Esophagus muscularis mucosa (tissue), 4 donors: ENCODE measurements around the gene HADHA. TPM values are rescaled to one million over a fixed set of nuclear protein-coding genes. Genes with fewer than 3 reads are reported as not detected.
A peak's percentile ranks its signal among the peaks of the same experiment; 100 is the strongest.

ENCODE experiments used
- DNase-seq: peaks from one replicate; pipeline ENCODE4 v3.0.0-alpha.2; 2017; ENCODE audit errors: extremely low spot score
- H3K27ac ChIP-seq, 4 donors: fragments of 200-600 bp; sonication (generic); replicated peaks in 1 of 4; 1 replicate in 3 of 4; 2 replicates in 1 of 4; pipeline ENCODE4 v1.5.1; 2016 to 2019; ENCODE audit warnings: mild to moderate bottlenecking in 1 of 4
- H3K27me3 ChIP-seq, 4 donors: fragments of 200-600 bp; sonication (generic); one replicate each; pipeline versions ENCODE4 v1.5.1 to v1.6.0; 2016 to 2019
- H3K36me3 ChIP-seq, 4 donors: fragments of 200-600 bp; sonication (generic); one replicate each; pipeline ENCODE4 v1.5.1; 2016 to 2019
- H3K4me1 ChIP-seq, 4 donors: fragments of 200-600 bp; sonication (generic); one replicate each; pipeline ENCODE4 v1.5.1; 2016 to 2019
- H3K4me3 ChIP-seq, 4 donors: fragments of 200-600 bp; sonication (generic); 1 replicate in 2 of 4; 2 replicates in 2 of 4; pipeline ENCODE4 v1.5.1; 2016 to 2019; ENCODE audit warnings: mild to moderate bottlenecking in 4 of 4, moderate library complexity in 1 of 4
- H3K9me3 ChIP-seq, 4 donors: fragments of 200-600 bp; sonication (generic); 1 replicate in 3 of 4; 2 replicates in 1 of 4; pipeline ENCODE4 v1.5.1; 2016 to 2019
- EP300 ChIP-seq: sonication (generic); formaldehyde crosslinking; IDR thresholded peaks from one replicate; pipeline ENCODE4 v1.6.1; 2017; ENCODE audit warnings: antibody characterized with exemption
- POLR2A ChIP-seq: fragments of 450-650 bp; IDR thresholded peaks from one replicate; pipeline ENCODE4 v1.6.1; 2017; ENCODE audit warnings: antibody characterized with exemption, moderate library complexity, mild to moderate bottlenecking, low read depth
- POLR2AphosphoS5 ChIP-seq, 2 donors: sonication (generic); formaldehyde crosslinking; IDR thresholded peaks; one replicate each; pipeline ENCODE4 v1.6.1; 2017; ENCODE audit warnings: antibody characterized with exemption in 2 of 2
- WGBS: methylation state at CpG from one replicate; pipeline ENCODE4 v1.1.5; 2018; 5-methylcytosine and 5-hydroxymethylcytosine counted together
- intact Hi-C: fragments of 100-400 bp; cut with DNase I; formaldehyde crosslinking; loops from one replicate; pipeline ENCODE4 v1.15.1; 2023
- total RNA-seq, 4 donors: library from RNA; depleted of rRNA; stranded (reverse); fragments of >200 nt; gene quantifications; one replicate each; pipeline versions ENCODE4 v1.1.0 to v1.2.1, GENCODE V29; 2016
- TF ChIP-seq, protein P1 (sequence below), 3 experiments: fragments of 200-600 bp in 2 of 3; fragments of 450-650 bp in 1 of 3; sonication (generic) in 2 of 3; IDR thresholded peaks; one replicate each; pipeline ENCODE4 v1.5.1; 2017 to 2019; ENCODE audit warnings: antibody characterized with exemption in 3 of 3, mild to moderate bottlenecking in 2 of 3, moderate library complexity in 1 of 3

HADHA gene
- total RNA-seq, 4 donors from 2014 or later: 155 to 266 (median 175) TPM

DNA sequence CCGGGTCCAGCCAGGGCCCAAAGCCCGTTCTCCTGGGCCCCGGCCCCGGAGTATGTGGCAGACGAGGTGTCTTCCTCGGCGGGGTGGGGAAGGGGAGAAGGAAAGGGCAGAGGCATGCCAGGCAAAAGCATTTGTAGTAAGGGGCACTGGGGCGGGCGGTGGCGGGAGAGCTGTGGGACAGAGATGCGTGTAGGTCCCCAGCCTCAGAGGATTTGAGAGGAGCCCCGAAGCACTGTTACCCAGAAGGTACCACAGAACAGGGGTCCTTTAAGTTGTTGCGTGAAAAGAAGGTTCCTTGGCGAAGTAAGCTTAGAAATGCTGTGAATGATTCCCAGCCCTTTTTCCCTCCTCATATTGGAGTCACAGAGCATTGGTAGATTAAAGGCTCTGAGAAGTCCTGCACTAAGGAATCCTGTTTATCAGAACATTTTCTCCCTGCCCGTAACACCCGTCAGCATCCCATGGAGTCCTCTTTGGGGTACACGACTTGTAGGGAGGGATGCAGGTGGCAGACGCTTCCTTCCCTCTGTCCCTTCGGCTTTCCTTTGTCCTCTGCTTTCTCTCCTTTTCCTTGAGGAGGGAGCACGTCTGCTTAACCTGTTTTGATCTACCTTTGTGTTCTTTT lies 59.0 kb downstream of the HADHA start:
- intact Hi-C loops: no loop called here
- H3K36me3 ChIP-seq: peaks cover 0 to 14% (median 8%) of the 10 kb centered on the region in 4 donors
- peaks cover 0 to 35% (median 22%) of the 10 kb centered on the region in 4 donors for H3K4me1 ChIP-seq
- H3K9me3 ChIP-seq: no peaks in the 10 kb centered on the region
- 37% methylated on average over 20 of the region's 20 CpGs for WGBS
- peak overlapping the region; percentile 71 to 77 (median 72) for H3K4me3 ChIP-seq
- peak overlapping the region; percentile 78 to 82 (median 79) for H3K27ac ChIP-seq
- DNase-seq: no peak
- TF ChIP-seq POLR2AphosphoS5 (IDR thresholded peaks at IDR 0.05) (no peak), EP300 (no peak), POLR2A (no peak)
- TF ChIP-seq, protein P1, sequence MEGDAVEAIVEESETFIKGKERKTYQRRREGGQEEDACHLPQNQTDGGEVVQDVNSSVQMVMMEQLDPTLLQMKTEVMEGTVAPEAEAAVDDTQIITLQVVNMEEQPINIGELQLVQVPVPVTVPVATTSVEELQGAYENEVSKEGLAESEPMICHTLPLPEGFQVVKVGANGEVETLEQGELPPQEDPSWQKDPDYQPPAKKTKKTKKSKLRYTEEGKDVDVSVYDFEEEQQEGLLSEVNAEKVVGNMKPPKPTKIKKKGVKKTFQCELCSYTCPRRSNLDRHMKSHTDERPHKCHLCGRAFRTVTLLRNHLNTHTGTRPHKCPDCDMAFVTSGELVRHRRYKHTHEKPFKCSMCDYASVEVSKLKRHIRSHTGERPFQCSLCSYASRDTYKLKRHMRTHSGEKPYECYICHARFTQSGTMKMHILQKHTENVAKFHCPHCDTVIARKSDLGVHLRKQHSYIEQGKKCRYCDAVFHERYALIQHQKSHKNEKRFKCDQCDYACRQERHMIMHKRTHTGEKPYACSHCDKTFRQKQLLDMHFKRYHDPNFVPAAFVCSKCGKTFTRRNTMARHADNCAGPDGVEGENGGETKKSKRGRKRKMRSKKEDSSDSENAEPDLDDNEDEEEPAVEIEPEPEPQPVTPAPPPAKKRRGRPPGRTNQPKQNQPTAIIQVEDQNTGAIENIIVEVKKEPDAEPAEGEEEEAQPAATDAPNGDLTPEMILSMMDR (IDR thresholded peaks at IDR 0.05): no peak
- no peaks in the 10 kb centered on the region for H3K27me3 ChIP-seq

DNA sequence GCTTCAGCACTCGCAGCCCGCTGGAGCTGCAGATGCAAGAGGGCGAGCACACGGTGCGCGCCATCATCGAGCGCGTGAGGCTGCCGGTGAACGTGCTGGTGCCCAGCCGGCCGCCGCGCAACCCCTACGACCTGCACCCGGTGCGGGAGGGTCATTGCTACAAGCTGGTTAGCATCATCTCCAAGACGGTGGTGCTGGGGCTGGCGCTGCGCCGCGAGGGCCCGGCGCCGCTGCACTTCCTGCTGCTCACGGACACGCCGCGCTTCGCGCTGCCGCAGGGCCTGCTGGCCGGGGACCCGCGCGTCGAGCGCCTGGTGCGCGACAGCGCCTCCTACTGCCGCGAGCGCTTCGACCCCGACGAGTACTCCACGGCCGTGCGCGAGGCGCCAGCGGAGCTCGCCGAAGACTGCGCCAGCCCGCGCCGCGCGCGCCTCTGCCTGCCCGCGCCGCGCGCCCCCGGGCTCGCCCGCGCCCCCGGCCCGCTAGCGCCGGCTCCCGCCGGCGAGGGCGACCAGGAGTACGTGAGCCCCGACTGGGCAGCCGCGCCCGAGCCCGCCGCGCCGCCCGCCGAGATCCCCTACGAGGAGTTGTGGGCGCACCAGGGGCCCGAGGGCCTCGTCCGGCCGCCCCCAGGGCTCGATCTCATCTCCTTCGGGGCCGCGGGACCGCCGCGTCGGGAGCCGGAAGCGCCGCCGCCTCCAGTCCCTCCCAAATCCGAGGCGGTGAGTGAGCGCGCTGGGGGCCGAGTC lies 59.7 kb downstream of the HADHA start:
- Histone ChIP-seq H3K27me3 (peaks cover 0 to 5% (median 0%) of the 10 kb centered on the region in 4 donors), H3K4me1 (peaks cover under 1 to 31% (median 24%) of the 10 kb centered on the region in 4 donors), H3K4me3 (peak overlapping the region; percentile 71 to 77 (median 72)), H3K9me3 (no peaks in the 10 kb centered on the region), H3K27ac (peak overlapping the region; percentile 78 to 82 (median 79)), H3K36me3 (peaks cover 0 to 8% (median 2%) of the 10 kb centered on the region in 4 donors)
- intact Hi-C loops: no loop called here
- 0% methylated on average over 1 of the region's 114 CpGs for WGBS
- no peak for DNase-seq
- no peak for TF ChIP-seq POLR2A
- peak; percentile 17 to 46 for TF ChIP-seq POLR2AphosphoS5 (IDR thresholded peaks at IDR 0.05)
- no peak for TF ChIP-seq EP300
- TF ChIP-seq, protein P1 (IDR thresholded peaks at IDR 0.05): peak; percentile 60 to 78 (median 70)

DNA sequence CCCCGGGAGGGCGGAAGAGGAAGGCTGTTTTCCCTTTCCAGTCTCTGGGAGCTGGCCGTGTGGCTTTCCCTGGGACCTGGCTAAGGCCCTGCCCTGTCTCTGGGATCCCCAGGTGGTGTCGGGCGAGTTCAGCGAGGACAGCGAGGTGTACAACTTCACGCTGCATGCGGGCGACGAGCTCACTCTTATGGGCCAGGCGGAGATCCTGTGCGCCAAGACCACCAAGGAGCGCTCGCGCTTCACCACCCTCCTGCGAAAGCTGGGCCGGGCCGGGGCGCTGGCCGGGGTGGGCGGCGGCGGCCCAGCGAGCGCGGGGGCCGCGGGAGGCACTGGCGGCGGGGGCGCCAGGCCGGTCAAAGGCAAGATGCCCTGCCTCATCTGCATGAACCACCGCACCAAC lies 60.3 kb downstream of the HADHA start:
- no peak for DNase-seq
- intact Hi-C loops: no loop called here
- no peaks in the 10 kb centered on the region for H3K9me3 ChIP-seq
- WGBS: 89% methylated on average over 18 of the region's 34 CpGs
- H3K4me3 ChIP-seq: peak overlapping the region; percentile 71 to 77 (median 72)
- H3K4me1 ChIP-seq: peaks cover 3 to 34% (median 30%) of the 10 kb centered on the region in 4 donors
- peaks cover 0 to 7% (median 2%) of the 10 kb centered on the region in 4 donors for H3K27me3 ChIP-seq
- peaks cover 0 to 5% (median 2%) of the 10 kb centered on the region in 4 donors for H3K36me3 ChIP-seq
- peak overlapping the region in 2 of 4 donors; percentile 35 to 65 for H3K27ac ChIP-seq
- TF ChIP-seq POLR2A (no peak), EP300 (no peak), POLR2AphosphoS5 (IDR thresholded peaks at IDR 0.05) (no peak)
- TF ChIP-seq, protein P1 (IDR thresholded peaks at IDR 0.05): no peak

DNA sequence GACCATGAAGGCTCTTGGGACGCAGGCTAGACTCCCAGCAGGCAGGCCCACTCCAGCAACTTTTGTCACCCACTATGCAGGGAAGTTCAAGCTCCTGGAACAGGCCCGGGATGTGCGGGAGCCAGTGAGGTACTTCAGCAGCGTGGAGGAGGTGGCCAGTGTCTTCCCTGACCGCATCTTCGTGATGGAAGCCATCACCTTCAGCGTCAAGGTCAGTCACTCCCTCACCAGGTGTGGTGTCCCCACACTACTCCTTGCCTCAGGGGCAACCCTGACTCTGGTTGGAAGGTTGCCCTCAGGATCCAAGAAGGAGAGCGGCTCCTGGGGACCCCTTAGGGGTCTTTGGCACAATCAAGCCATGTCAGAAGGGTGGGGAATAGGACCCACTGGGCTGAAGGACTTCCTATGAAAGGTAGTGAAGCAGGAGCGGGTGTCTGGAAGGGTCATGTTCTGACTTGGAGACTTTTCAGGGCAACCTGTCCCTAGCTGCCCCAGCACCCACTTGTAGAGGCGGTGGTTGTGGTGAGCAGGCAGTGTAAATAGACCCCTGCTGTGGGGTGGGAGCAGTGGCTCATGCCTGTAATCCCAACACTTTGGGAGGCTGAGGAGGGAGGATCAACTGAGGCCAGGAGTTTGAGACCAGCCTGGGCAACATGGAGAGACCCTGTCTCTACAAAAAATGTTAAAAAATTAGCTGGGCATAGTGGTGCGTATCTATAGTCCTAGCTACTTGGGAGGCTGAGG lies 61.4 kb downstream of the HADHA start:
- intact Hi-C loops: no loop called here
- H3K9me3 ChIP-seq: no peaks in the 10 kb centered on the region
- no peak overlapping the region for H3K4me3 ChIP-seq
- no peak overlapping the region for H3K27ac ChIP-seq
- no peak for TF ChIP-seq POLR2AphosphoS5 (IDR thresholded peaks at IDR 0.05)
- no peak for TF ChIP-seq EP300
- TF ChIP-seq, protein P1 (IDR thresholded peaks at IDR 0.05): no peak
- no peak for TF ChIP-seq POLR2A
- 97% methylated on average over 9 of the region's 11 CpGs for WGBS
- peaks cover 0 to 1% (median 0%) of the 10 kb centered on the region in 4 donors for H3K36me3 ChIP-seq
- H3K4me1 ChIP-seq: peaks cover 6 to 41% (median 38%) of the 10 kb centered on the region in 4 donors
- DNase-seq: no peak
- H3K27me3 ChIP-seq: peaks cover 0 to 7% (median 2%) of the 10 kb centered on the region in 4 donors
